C1 segment of cervical spinal cord (tissue), 14 donors: ENCODE data around the gene SLC35F4.
"Not testable (repeated sequence)": the region's sequence is repeated elsewhere in the genome, so short reads cannot be mapped to it uniquely, and the experiment has no call there.

Experiments
- DNase-seq, 14 donors: peaks; one replicate each; lab custom pipeline; 2025; lab: John Stamatoyannopoulos, UW

Gene SLC35F4

GRCh38 chr14:57729208-57730187, 136.4 kb downstream of the SLC35F4 start:
- DNase-seq = peak in 1 of 14 donors; percentile 9

- DNase-seq = no peak
These were observed 140.4 kb downstream of the SLC35F4 start for GRCh38 chr14:57725399-57726077.

- DNase-seq = not testable (repeated sequence)
These were observed 143.8 kb downstream of the SLC35F4 start for GRCh38 chr14:57722141-57722540.

DNA sequence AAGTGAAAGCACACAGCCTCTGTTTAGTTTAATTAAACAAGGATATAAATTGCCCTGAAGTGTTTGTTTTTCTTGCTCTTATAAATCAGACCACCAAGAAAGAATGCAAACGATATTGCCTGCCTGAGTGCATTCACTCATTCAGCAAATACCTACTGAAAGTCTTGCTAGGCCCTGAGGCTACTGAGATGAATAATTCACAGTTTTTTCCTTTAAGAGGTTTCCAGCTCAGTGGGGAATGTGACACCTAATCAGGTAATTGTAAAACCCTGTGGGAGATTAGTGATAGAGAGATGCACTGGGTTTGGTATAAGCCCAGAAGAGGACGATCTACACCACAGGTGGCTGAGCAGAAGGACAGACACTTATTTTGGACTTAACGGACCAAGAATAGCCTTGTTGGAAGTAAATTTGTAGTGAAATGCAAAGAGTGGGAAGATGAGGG, 151.4 kb downstream of the SLC35F4 start:
- DNase-seq = no peak

GRCh38 chr14:57712698-57713097, 153.2 kb downstream of the SLC35F4 start:
- no peak for DNase-seq

GRCh38 chr14:57712102-57712501, 153.8 kb downstream of the SLC35F4 start:
- no peak for DNase-seq

DNA sequence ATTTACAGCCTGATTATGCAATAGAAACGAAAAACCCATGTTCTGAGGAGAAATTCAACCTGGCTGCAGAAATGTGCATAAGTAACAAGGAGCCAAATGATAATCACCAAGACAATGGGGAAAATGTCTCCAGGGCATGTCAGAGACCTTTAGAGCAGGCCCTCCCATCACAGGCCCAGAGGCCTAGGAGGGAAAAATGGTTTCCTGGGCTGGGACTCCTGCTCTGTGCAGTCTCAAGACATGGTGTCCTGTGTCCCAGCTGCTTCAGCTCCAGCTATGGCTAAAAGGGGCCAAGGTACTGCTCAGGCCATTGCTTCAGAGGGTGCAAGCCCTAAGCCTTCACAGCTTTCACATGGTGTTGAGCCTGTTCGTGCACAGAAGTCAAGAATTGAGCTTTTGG, 156.0 kb downstream of the SLC35F4 start:
- no peak for DNase-seq

GRCh38 chr14:57709086-57709485, 156.8 kb downstream of the SLC35F4 start:
- DNase-seq = not testable (repeated sequence)

GRCh38 chr14:57707219-57707618, 158.7 kb downstream of the SLC35F4 start:
- no peak for DNase-seq

GRCh38 chr14:57704763-57705162, 161.1 kb downstream of the SLC35F4 start:
- DNase-seq = no peak

GRCh38 chr14:57699947-57700346, 165.9 kb downstream of the SLC35F4 start:
- no peak for DNase-seq

DNA sequence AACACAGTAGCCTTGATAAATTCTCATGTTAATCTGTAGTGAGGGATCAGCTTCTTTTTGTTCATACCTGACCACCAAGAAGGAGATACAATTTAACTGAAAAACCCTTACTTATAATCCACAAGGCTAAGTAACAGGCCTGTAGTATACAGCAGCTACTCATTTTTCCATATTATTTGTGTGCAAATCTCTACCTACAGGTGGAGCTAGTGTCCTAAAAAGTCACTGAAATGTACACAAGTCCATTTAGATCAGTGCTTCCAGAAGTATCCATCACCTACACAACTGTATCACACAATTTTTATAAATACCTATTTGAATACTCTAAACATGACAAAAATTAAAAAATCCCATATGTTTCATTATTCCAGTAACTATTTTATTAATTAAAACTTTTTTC, 173.2 kb downstream of the SLC35F4 start:
- DNase-seq = no peak

DNA sequence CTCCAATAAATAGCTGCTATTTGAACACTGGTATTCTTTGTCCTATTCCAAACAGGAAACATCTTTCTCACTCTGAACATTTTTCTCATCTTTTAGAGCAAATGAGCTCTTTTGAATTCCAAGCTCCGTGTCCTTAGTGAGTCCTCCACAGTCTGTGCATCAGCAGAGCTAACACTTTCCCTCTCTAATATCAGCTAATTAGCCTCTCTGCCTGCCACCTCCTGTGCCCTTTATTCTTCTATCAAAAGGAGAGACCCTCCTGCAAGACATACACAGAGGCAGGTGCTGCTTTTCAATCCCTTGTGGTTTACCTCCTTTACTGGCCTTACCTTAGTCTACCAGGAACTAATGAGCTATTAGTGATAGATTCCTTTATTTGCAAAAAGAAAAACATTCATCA, 178.5 kb downstream of the SLC35F4 start:
- no peak for DNase-seq

GRCh38 chr14:57686304-57686703, 179.6 kb downstream of the SLC35F4 start:
- peak in 4 of 14 donors; percentile 0 to 78 (median 4) for DNase-seq

DNA sequence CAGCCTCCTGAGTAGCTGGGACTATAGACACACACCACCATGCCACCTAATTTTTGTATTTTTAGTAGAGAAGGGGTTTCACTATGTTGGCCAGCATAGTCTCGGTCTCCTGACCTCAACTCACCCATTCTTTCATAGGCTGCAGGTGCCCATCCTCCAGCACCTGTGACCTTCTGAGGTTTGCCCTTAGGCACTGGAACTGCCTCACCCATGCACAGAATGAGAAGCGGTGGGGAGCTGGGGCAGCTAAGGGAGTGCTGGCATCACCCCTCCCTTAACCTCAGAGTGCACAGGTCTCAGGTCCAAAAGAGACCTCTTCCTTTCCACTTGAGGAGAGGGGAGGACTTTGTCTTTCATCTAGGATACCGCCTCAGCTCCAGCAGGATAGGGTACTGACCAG, 194.9 kb downstream of the SLC35F4 start:
- no peak for DNase-seq

DNA sequence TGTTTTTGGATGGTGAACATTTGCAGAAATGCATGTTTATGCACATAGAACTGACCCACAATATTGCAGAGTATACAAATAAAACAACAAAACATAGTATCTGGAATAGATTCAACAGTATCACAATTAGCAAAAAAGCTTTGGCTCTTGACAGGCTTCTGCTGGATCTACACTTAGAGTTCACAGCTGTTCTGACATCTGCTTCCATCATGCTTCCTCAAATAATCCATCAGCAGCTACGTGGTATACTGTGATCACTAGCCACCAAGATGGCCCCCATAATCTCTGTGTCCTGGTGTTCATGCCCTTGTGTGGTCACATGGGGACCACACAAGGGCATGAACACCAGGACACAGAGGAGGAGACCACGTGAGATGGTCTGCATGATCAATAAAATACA, 205.7 kb downstream of the SLC35F4 start:
- DNase-seq = no peak

DNA sequence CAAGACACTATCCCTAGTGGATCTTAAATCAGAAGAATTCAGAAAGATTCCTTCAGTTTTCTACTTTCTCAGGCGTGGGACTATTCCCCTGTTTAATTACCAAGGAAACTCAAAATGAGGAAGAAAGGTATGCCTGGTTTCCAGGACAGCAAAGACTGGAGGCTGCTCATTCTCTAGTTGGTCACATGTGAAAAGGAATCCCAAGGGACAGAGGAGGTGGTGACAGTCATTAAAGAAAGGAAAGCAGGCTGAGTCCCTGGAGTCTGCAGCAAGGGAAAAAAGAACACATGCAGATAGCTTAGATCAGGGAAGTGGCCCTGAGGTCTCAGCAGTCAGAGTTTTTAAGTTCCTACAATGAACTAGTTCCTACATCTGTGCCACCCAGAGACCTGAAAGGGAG, 206.8 kb downstream of the SLC35F4 start:
- no peak for DNase-seq

GRCh38 chr14:57657487-57657886, 208.4 kb downstream of the SLC35F4 start:
- no peak for DNase-seq

DNA sequence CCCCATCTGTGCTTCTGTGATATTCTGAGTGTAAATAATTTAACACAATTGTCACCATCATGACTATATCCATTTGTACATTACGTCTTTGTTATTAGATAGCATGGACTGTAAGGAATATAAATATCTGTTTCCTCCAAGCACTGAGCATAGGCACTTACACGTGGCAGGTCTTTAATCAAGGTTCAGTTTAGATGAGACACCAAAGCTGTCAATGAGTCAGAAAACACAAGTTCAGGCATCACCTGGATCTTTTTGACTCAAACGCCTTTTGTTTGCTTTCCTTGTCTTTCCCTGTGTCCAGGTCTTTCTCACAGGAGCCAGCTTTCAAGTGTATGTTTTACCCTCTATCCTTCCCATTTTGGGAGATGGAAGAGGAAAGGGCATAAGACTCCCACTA, 209.0 kb downstream of the SLC35F4 start:
- DNase-seq = no peak

- DNase-seq = no peak
These were observed 213.1 kb downstream of the SLC35F4 start for GRCh38 chr14:57652769-57653168.

- no peak for DNase-seq
These were observed 224.1 kb downstream of the SLC35F4 start for GRCh38 chr14:57641776-57642175.

DNA sequence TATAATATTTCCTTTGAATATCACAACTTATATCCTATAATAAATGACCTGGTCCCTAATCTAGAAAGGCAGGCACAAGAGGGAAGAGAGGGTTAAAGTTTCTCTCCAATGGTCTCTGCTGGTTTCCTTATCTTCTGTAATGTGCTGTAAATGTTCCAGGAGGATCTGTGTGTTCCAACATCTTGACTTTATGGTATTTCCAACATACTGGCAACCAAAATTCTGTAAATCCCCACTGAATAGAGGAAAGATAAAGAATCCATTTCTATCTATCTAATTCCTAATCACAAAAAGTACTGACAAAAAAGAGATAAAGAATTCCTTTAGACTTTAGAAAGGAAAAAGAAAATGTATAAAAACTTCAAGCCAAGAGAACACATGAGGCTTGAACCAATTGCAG, 225.9 kb downstream of the SLC35F4 start:
- DNase-seq = no peak

DNA sequence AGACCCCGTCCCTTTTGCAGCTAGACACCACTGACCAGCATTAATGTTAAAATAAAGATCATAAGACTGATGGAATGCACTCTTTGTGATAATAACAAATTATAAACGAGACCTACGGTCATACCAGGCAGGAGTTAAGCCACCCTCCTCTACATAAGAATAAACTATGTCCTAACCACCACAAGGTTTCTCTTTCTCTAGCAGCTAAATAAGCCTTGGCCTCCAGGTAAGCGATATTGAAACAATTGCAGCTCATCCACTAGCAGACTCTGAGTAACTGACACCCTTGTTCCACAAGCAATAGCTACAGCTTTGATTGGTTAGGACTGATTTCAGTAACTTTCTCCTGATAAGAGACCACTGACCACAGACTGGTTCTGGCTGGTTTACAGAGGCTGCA, 228.0 kb downstream of the SLC35F4 start:
- DNase-seq = no peak
